EL (cell line): ENCODE results near the gene ADGRG4.
A peak's percentile ranks its signal among the peaks of the same experiment; 100 is the strongest.
"Not testable (repeated sequence)": the region's sequence is repeated elsewhere in the genome, so short reads cannot be mapped to it uniquely, and the experiment has no call there.

Experiments
- DNase-seq: peaks from one replicate; pipeline ENCODE4 v3.0.0-alpha.2; 2016

Gene ADGRG4

GRCh38 chrX:136395271-136395670, 94.5 kb downstream of the ADGRG4 start:
- DNase-seq, result peak; percentile 14

GRCh38 chrX:136397001-136397400, 96.2 kb downstream of the ADGRG4 start:
- no peak for DNase-seq

- DNase-seq, result no peak
These were observed 104.4 kb downstream of the ADGRG4 start for GRCh38 chrX:136405126-136405525.

- DNase-seq, result no peak
These were observed 117.0 kb downstream of the ADGRG4 start for GRCh38 chrX:136417806-136418205.

- DNase-seq, result no peak
These were observed 120.6 kb downstream of the ADGRG4 start for GRCh38 chrX:136421338-136421737.

- DNase-seq, result no peak
These were observed 123.0 kb downstream of the ADGRG4 start for GRCh38 chrX:136423724-136424123.

- DNase-seq, result no peak
These were observed 125.2 kb downstream of the ADGRG4 start for GRCh38 chrX:136425996-136426395.

GRCh38 chrX:136431625-136432024, 130.9 kb downstream of the ADGRG4 start:
- no peak for DNase-seq

- DNase-seq, result no peak
These were observed 137.0 kb downstream of the ADGRG4 start for GRCh38 chrX:136437774-136438173.

GRCh38 chrX:136438192-136438591, 137.4 kb downstream of the ADGRG4 start:
- DNase-seq, result no peak

GRCh38 chrX:136445674-136446073, 144.9 kb downstream of the ADGRG4 start:
- not testable (repeated sequence) for DNase-seq

- DNase-seq, result no peak
These were observed 145.4 kb downstream of the ADGRG4 start for GRCh38 chrX:136446208-136446607.

- no peak for DNase-seq
These were observed 146.5 kb downstream of the ADGRG4 start for GRCh38 chrX:136447308-136447707.

- no peak for DNase-seq
These were observed 147.2 kb downstream of the ADGRG4 start for GRCh38 chrX:136447968-136448367.

GRCh38 chrX:136450050-136450830, 149.5 kb downstream of the ADGRG4 start:
- no peak for DNase-seq

GRCh38 chrX:136452614-136453013, 151.9 kb downstream of the ADGRG4 start:
- DNase-seq, result no peak

- no peak for DNase-seq
These were observed 152.4 kb downstream of the ADGRG4 start for GRCh38 chrX:136453114-136453513.

GRCh38 chrX:136453771-136454170, 153.0 kb downstream of the ADGRG4 start:
- no peak for DNase-seq

- no peak for DNase-seq
These were observed 155.4 kb downstream of the ADGRG4 start for GRCh38 chrX:136456133-136456532.

- no peak for DNase-seq
These were observed 156.6 kb downstream of the ADGRG4 start for GRCh38 chrX:136457303-136457917.

- no peak for DNase-seq
These were observed 163.8 kb downstream of the ADGRG4 start for GRCh38 chrX:136464589-136464988.
